ENCODE results near the gene RAB3B. TPM values are rescaled to one million over a fixed set of nuclear protein-coding genes. Genes with fewer than 3 reads are reported as not detected.
"Not testable (repeated sequence)": the region's sequence is repeated elsewhere in the genome, so short reads cannot be mapped to it uniquely, and the experiment has no call there.

Gene RAB3B
- total RNA-seq, 3 donors from 2014 or later: 0.66 to 1.3 TPM; not detected in 1

- no peak for DNase-seq (ENCODE audit: low spot score in 2 of 2)
- H3K4me1 ChIP-seq: peaks cover 0 to 11% of the 10 kb centered on the region in 2 donors
- no peak overlapping the region for H3K27ac ChIP-seq
- intact Hi-C loops (cut with DNase I; ENCODE audit: low total_unique reads): no loop called here
- no peaks in the 10 kb centered on the region for H3K36me3 ChIP-seq
- no peak for TF ChIP-seq POLR2A (IDR thresholded peaks at IDR 0.05)
- no peak for TF ChIP-seq POLR2AphosphoS5 (IDR thresholded peaks at IDR 0.05)
- TF ChIP-seq CTCF (IDR thresholded peaks at IDR 0.05): no peak
- H3K27me3 ChIP-seq: no peaks in the 10 kb centered on the region
- no peak overlapping the region for H3K4me3 ChIP-seq
- no peaks in the 10 kb centered on the region for H3K9me3 ChIP-seq
Measured at GRCh38 chr1:51875291-51875772, 115.2 kb downstream of the RAB3B start.

- H3K27me3 ChIP-seq; H3K9me3 ChIP-seq; H3K27ac ChIP-seq; H3K36me3 ChIP-seq; DNase-seq (ENCODE audit: low spot score in 2 of 2); H3K4me3 ChIP-seq; intact Hi-C loops (cut with DNase I; ENCODE audit: low total_unique reads): not testable (repeated sequence)
- H3K4me1 ChIP-seq: peaks cover 0 to 11% of the 10 kb centered on the region in 2 donors
Measured at GRCh38 chr1:51873270-51873669, 117.2 kb downstream of the RAB3B start.

GRCh38 chr1:51871351-51871975 is 119.0 kb downstream of the RAB3B start:
- Histone ChIP-seq H3K36me3 (no peaks in the 10 kb centered on the region), H3K4me1 (peaks cover 0 to 11% of the 10 kb centered on the region in 2 donors), H3K27ac (no peak overlapping the region), H3K4me3 (no peak overlapping the region), H3K27me3 (no peaks in the 10 kb centered on the region), H3K9me3 (no peaks in the 10 kb centered on the region)
- DNase-seq (ENCODE audit: low spot score in 2 of 2): no peak
- TF ChIP-seq POLR2AphosphoS5 (IDR thresholded peaks at IDR 0.05) (no peak), POLR2A (IDR thresholded peaks at IDR 0.05) (no peak), CTCF (IDR thresholded peaks at IDR 0.05) (no peak)
- intact Hi-C loops (cut with DNase I; ENCODE audit: low total_unique reads): no loop called here

GRCh38 chr1:51870603-51871350 is 119.7 kb downstream of the RAB3B start:
- no peak for TF ChIP-seq CTCF (IDR thresholded peaks at IDR 0.05)
- no peak for TF ChIP-seq POLR2AphosphoS5 (IDR thresholded peaks at IDR 0.05)
- no peak for TF ChIP-seq POLR2A (IDR thresholded peaks at IDR 0.05)
- intact Hi-C loops (cut with DNase I; ENCODE audit: low total_unique reads): no loop called here
- H3K4me1 ChIP-seq: peaks cover 0 to 5% of the 10 kb centered on the region in 2 donors

GRCh38 chr1:51867479-51868232 is 122.8 kb downstream of the RAB3B start:
- Histone ChIP-seq H3K9me3 (no peaks in the 10 kb centered on the region), H3K36me3 (no peaks in the 10 kb centered on the region), H3K4me1 (no peaks in the 10 kb centered on the region), H3K4me3 (no peak overlapping the region), H3K27me3 (no peaks in the 10 kb centered on the region), H3K27ac (no peak overlapping the region)
- intact Hi-C loops (cut with DNase I; ENCODE audit: low total_unique reads): no loop called here
- DNase-seq (ENCODE audit: low spot score in 2 of 2): no peak
- no peak for TF ChIP-seq CTCF (IDR thresholded peaks at IDR 0.05)
- TF ChIP-seq POLR2A (IDR thresholded peaks at IDR 0.05): no peak
- no peak for TF ChIP-seq POLR2AphosphoS5 (IDR thresholded peaks at IDR 0.05)

More at GRCh38 chr1:51870603-51871350, 119.7 kb downstream of the RAB3B start:
- no peaks in the 10 kb centered on the region for H3K27me3 ChIP-seq
- H3K27ac ChIP-seq: no peak overlapping the region
- H3K4me3 ChIP-seq: no peak overlapping the region
- H3K9me3 ChIP-seq: no peaks in the 10 kb centered on the region
- no peaks in the 10 kb centered on the region for H3K36me3 ChIP-seq
- DNase-seq (ENCODE audit: low spot score in 2 of 2): no peak

All from breast epithelium (tissue), 4 donors.